Ovary (tissue), 9 donors: Measurements from ENCODE around the gene MACROH2A2. TPM values are rescaled to one million over a fixed set of nuclear protein-coding genes. Genes with fewer than 3 reads are reported as not detected.

Experiments
- DNase-seq, 5 donors: peaks; one replicate each; pipeline ENCODE4 v3.0.0-alpha.2; 2019 to 2020
- H3K27ac ChIP-seq, 2 donors: fragments of 200-600 bp; one replicate each; pipeline versions ENCODE4 v1.5.1 to v1.8.0; 2019 to 2022
- H3K27me3 ChIP-seq: fragments of 200-600 bp; one replicate; pipeline ENCODE4 v1.8.0; 2022
- H3K36me3 ChIP-seq: fragments of 200-600 bp; sonication (generic); one replicate; pipeline ENCODE4 v1.5.1; 2019
- H3K4me1 ChIP-seq: one replicate; pipeline ENCODE4 v1.8.1; 2013; ENCODE audit warnings: mild to moderate bottlenecking, moderate library complexity; ENCODE audit not compliant: insufficient read depth
- H3K4me3 ChIP-seq: fragments of 200-600 bp; sonication (generic); one replicate; pipeline ENCODE4 v1.5.1; 2017
- H3K9me3 ChIP-seq, 2 donors: fragments of 200-600 bp in 1 of 2; sonication (generic) in 1 of 2; one replicate each; pipeline versions ENCODE4 v1.5.1 to v1.8.1; 2013 to 2019; ENCODE audit warnings: mild to moderate bottlenecking in 1 of 2, moderate library complexity in 1 of 2
- EP300 ChIP-seq: sonication (generic); formaldehyde crosslinking; IDR thresholded peaks from one replicate; pipeline ENCODE4 v1.6.1; 2017; ENCODE audit warnings: antibody characterized with exemption
- POLR2A ChIP-seq: fragments of 450-650 bp; IDR thresholded peaks from one replicate; pipeline ENCODE4 v1.6.1; 2017; ENCODE audit warnings: antibody characterized with exemption, mild to moderate bottlenecking, moderate library complexity
- WGBS, 3 donors: extraction: QIAGEN DNeasy Blood & Tissue Kit in 1 of 3; methylation state at CpG; one replicate each; pipeline versions ENCODE4 v1.1.5 to v1.1.7; 2013 to 2017; 5-methylcytosine and 5-hydroxymethylcytosine counted together
- intact Hi-C, 4 donors: fragments of 100-400 bp; cut with DNase I; formaldehyde crosslinking; loops; one replicate each; pipeline versions ENCODE4 v1.11.0 to v1.15.1; 2022 to 2023
- polyA plus RNA-seq, 2 donors: library from polyadenylated mRNA; stranded (reverse); fragments of 200-250 nt in 1 of 2; fragments of 350-450 nt in 1 of 2; fragmentation: Illumina TruSeq in 1 of 2; extraction: RNeasy Lipid Tissue Mini Kit (QIAGEN cat#74804) in 1 of 2; gene quantifications; one replicate each; pipeline ENCODE4 v1.2.3, GENCODE V29; 2013 to 2014
- total RNA-seq, 7 donors: library from RNA; depleted of rRNA in 2 of 7; stranded (reverse); fragments of >200 nt in 2 of 7; fragmentation: NEBNext Ultra II Directional in 3 of 7; extraction: Animal tissue kit (Norgen Biotek cat#: 25700) in 3 of 7; gene quantifications; one replicate each; pipeline versions ENCODE4 v1.1.0 to v1.2.4, GENCODE V29; 2016 to 2023
- TF ChIP-seq, protein P1 (sequence below), 3 donors: fragments of 450-650 bp in 2 of 3; fragments of 200-600 bp in 1 of 3; IDR thresholded peaks; one replicate each; pipeline versions ENCODE4 v1.5.1 to v1.8.0; 2016 to 2022; ENCODE audit warnings: antibody characterized with exemption in 3 of 3, mild to moderate bottlenecking in 1 of 3
- donor health status: DM: no; HTN: no; CAD: no; lungs with moderate emphysema.
- donor health status: DM: no; HTN: no; CAD: no.
- donor health status: Bipolar disorder and iron deficiency.
- donor health status: DM: yes; HTN: yes; CAD: no.
- donor health status: DM: no; HTN: no; CAD: no.
- donor health status: DM: yes; HTN: yes; CAD: no.

MACROH2A2 gene
- total and polyA plus RNA-seq, 9 donors: 6.3 to 24.6 (median 19.3) TPM

DNA sequence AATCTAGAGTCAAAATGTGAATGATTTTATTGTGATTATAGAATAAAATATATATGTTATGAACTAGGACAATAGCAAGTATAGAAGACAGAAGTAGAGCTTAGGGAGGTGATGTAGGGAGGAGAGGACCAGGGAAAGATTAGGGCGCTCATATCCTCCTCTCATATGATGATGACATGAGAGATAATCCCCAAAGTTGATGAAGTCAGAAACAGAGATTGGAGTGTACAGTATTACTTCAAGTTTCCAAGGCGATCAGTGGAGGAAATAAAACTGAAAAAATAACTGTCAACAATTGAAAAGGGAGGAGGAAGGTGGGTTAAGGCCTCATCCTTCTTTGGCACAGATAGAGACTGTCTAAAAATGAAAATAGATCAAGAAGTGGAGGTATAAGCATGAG, 14.9 kb downstream of the MACROH2A2 start:
- Histone ChIP-seq H3K27me3 (no peaks in the 10 kb centered on the region), H3K9me3 (no peaks in the 10 kb centered on the region), H3K4me3 (no peak overlapping the region), H3K36me3 (no peaks in the 10 kb centered on the region), H3K4me1 (no peaks in the 10 kb centered on the region), H3K27ac (no peak overlapping the region)
- TF ChIP-seq, protein P1, sequence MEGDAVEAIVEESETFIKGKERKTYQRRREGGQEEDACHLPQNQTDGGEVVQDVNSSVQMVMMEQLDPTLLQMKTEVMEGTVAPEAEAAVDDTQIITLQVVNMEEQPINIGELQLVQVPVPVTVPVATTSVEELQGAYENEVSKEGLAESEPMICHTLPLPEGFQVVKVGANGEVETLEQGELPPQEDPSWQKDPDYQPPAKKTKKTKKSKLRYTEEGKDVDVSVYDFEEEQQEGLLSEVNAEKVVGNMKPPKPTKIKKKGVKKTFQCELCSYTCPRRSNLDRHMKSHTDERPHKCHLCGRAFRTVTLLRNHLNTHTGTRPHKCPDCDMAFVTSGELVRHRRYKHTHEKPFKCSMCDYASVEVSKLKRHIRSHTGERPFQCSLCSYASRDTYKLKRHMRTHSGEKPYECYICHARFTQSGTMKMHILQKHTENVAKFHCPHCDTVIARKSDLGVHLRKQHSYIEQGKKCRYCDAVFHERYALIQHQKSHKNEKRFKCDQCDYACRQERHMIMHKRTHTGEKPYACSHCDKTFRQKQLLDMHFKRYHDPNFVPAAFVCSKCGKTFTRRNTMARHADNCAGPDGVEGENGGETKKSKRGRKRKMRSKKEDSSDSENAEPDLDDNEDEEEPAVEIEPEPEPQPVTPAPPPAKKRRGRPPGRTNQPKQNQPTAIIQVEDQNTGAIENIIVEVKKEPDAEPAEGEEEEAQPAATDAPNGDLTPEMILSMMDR (IDR thresholded peaks at IDR 0.05): no peak
- TF ChIP-seq EP300 (no peak), POLR2A (no peak)
- no peak for DNase-seq
- WGBS, 3 donors: 92 to 94% (median 93%) methylated on average over 2 of the region's 2 CpGs
- intact Hi-C loops: no loop called here

DNA sequence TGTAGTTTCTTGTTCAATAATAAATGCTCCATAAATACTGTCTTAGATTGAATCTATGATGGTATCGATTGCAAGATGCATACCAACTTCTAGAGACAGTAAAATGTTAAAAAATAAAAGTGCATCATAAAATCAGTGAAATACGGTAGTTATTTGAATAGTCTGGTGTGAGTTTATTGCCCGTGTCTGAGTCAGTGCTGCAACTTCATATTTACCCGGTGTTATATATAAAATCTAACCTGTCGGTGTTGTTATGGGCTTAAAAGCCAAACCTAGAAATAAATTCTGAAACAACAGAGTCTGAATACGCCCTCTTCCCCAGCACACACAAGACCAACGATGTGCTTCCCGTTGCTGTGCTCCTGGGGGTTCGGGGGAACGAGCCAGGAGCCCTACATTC, 16.3 kb downstream of the MACROH2A2 start:
- Histone ChIP-seq H3K36me3 (no peaks in the 10 kb centered on the region), H3K4me3 (no peak overlapping the region), H3K9me3 (no peaks in the 10 kb centered on the region), H3K27ac (no peak overlapping the region), H3K4me1 (peaks cover 1% of the 10 kb centered on the region), H3K27me3 (no peaks in the 10 kb centered on the region)
- WGBS, 3 donors: 92 to 96% (median 94%) methylated on average over 10 of the region's 10 CpGs
- DNase-seq: no peak
- intact Hi-C loops: no loop called here
- TF ChIP-seq POLR2A: no peak
- TF ChIP-seq, protein P1 (IDR thresholded peaks at IDR 0.05): no peak
- TF ChIP-seq EP300: no peak

DNA sequence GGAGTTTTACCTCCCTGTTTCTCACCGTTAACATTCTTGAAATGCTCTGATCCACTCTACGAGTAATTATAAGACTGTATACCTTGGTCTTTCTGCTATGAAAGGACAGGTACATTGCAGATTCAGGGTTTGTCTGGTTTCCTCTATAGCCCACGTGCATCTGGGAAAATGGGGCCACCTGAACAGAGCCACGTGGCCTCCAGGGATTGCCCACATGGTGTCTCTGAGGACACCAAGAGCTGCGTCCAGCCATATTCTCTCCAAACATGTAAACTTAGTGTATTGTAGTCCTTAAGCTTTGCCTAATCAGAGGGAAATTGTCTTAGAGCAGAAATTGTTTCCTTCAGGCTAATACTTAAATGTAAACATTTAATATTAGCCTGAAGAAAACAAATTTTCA, 16.7 kb downstream of the MACROH2A2 start:
- TF ChIP-seq POLR2A (no peak), EP300 (no peak)
- TF ChIP-seq, protein P1 (IDR thresholded peaks at IDR 0.05): no peak
- H3K4me3 ChIP-seq: no peak overlapping the region
- H3K27ac ChIP-seq: no peak overlapping the region
- intact Hi-C loops: no loop called here
- no peaks in the 10 kb centered on the region for H3K27me3 ChIP-seq
- no peaks in the 10 kb centered on the region for H3K9me3 ChIP-seq
- 89 to 95% (median 90%) methylated on average over 5 of the region's 5 CpGs for WGBS, 3 donors
- no peak for DNase-seq
- no peaks in the 10 kb centered on the region for H3K36me3 ChIP-seq
- H3K4me1 ChIP-seq: peaks cover 1% of the 10 kb centered on the region

DNA sequence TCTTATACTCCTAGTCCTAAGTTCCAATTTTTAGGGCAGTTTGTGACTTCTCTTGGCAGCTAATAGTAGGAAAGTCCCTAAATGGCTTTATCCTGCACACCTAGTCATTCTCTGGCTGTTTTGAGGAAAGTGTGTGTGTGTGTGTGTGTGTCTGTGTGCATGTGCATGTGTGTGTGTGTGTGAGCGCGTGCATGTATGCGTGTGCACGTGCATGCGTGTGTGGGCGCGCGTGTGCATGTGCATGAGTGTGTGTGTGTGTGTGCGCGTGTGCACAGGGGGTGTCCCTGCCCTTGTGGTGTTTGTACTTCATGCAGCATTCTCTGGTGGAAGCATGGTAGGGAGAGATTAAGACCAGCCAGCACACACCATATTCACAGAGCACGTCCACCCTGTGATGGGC, 18.2 kb downstream of the MACROH2A2 start:
- Histone ChIP-seq H3K4me3 (no peak overlapping the region), H3K27ac (no peak overlapping the region), H3K9me3 (no peaks in the 10 kb centered on the region), H3K4me1 (peaks cover 1% of the 10 kb centered on the region), H3K36me3 (no peaks in the 10 kb centered on the region), H3K27me3 (no peaks in the 10 kb centered on the region)
- intact Hi-C loops: no loop called here
- 92 to 95% (median 93%) methylated on average over 11 of the region's 11 CpGs for WGBS, 3 donors
- no peak for DNase-seq
- no peak for TF ChIP-seq POLR2A
- no peak for TF ChIP-seq EP300
- TF ChIP-seq, protein P1 (IDR thresholded peaks at IDR 0.05): no peak

DNA sequence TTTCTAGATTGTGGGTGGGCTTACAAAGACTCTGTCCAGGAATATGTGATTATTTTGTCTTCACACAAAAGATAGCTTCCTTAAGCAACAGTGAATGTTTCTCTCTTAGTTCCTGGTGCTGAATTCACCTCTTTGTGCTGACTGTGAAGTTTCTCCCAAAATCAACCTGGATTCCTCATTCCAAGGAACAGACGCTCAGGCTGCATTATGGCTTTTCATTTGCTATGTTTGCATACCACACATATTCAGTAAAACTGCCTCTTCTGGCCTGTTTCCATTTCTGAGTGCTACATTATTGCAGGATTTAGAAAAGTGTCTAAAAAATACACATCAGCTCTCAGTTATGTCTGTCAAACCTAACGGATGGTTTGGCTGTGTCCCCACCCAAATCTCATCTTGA, 21.5 kb downstream of the MACROH2A2 start:
- 19 to 51% (median 20%) methylated on average over 2 of the region's 2 CpGs for WGBS, 3 donors
- peaks cover 1% of the 10 kb centered on the region for H3K4me1 ChIP-seq
- no peaks in the 10 kb centered on the region for H3K27me3 ChIP-seq
- no peaks in the 10 kb centered on the region for H3K36me3 ChIP-seq
- no peak for DNase-seq
- intact Hi-C loops: no loop called here
- TF ChIP-seq, protein P1 (IDR thresholded peaks at IDR 0.05): no peak
- H3K4me3 ChIP-seq: no peak overlapping the region
- no peak overlapping the region for H3K27ac ChIP-seq
- no peaks in the 10 kb centered on the region for H3K9me3 ChIP-seq
